B cell (primary cell): ENCODE measurements around the gene ASCL5. TPM values are rescaled to one million over a fixed set of nuclear protein-coding genes. Genes with fewer than 3 reads are reported as not detected.

Source experiments
- ATAC-seq: fragments of 200-7000 bp; cut with Tn5 transposase; one replicate; pipeline ENCODE4 v1.10.0; 2021; ENCODE audit warnings: low read depth, mild to moderate bottlenecking, moderate number of reproducible peaks, moderate library complexity
- CTCF ChIA-PET: fragments of 350-600 bp; sonication (Branson Sonifier 250); formaldehyde crosslinking; loops from one replicate; lab custom pipeline; 2021; ENCODE audit warnings: antibody characterized with exemption, inconsistent platforms; lab: Charles Lee
- POLR2A ChIA-PET: fragments of 350-600 bp; sonication (Branson Sonifier 250); formaldehyde crosslinking; loops from one replicate; lab custom pipeline; 2021; ENCODE audit warnings: antibody characterized with exemption; lab: Charles Lee
- DNase-seq: peaks from one replicate; pipeline ENCODE4 v3.0.0; 2013
- H2AFZ ChIP-seq: 2 replicates; pipeline ENCODE4 v1.6.1; 2012; ENCODE audit warnings: mild to moderate bottlenecking, low read depth, low read length; ENCODE audit not compliant: insufficient read depth, poor library complexity, severe bottlenecking
- H3K27ac ChIP-seq, 2 donors: 1 replicate in 1 of 2; 2 replicates in 1 of 2; pipeline ENCODE4 v1.5.1; 2012 to 2013; ENCODE audit warnings: low read length in 2 of 2, mild to moderate bottlenecking in 2 of 2, moderate library complexity in 1 of 2
- H3K27me3 ChIP-seq, 4 experiments: fragments of 200-600 bp in 1 of 4; sonication (generic) in 1 of 4; replicated peaks in 1 of 4; 1 replicate in 2 of 4; 2 replicates in 2 of 4; pipeline versions ENCODE4 v1.6.1 to v1.7.0; 2013 to 2016; ENCODE audit warnings: low read length in 3 of 4, mild to moderate bottlenecking in 2 of 4, mixed read lengths in 1 of 4, moderate library complexity in 1 of 4; ENCODE audit not compliant: insufficient read depth in 4 of 4, control insufficient read depth in 3 of 4; ENCODE audit errors: control extremely low read depth in 1 of 4
- H3K36me3 ChIP-seq, 2 experiments: replicated peaks in 1 of 2; 1 replicate in 1 of 2; 2 replicates in 1 of 2; pipeline versions ENCODE4 v1.6.1 to v1.7.1; 2013; ENCODE audit warnings: low read length in 1 of 2; ENCODE audit not compliant: insufficient read depth in 2 of 2, control insufficient read depth in 1 of 2; ENCODE audit errors: control extremely low read depth in 1 of 2, extremely low read depth in 1 of 2
- H3K4me1 ChIP-seq, 2 donors: fragments of 200-600 bp in 1 of 2; sonication (generic) in 1 of 2; 1 replicate in 1 of 2; 2 replicates in 1 of 2; pipeline versions ENCODE4 v1.5.1 to v1.6.1; 2013 to 2017; ENCODE audit warnings: low read length in 2 of 2; ENCODE audit not compliant: control insufficient read depth in 2 of 2, insufficient read depth in 2 of 2
- H3K4me2 ChIP-seq: replicated peaks from 2 replicates; pipeline ENCODE3; 2012; ENCODE audit warnings: mild to moderate bottlenecking, low read depth, low read length; ENCODE audit not compliant: poor library complexity, severe bottlenecking
- H3K4me3 ChIP-seq, 5 experiments: fragments of 200-600 bp in 1 of 5; sonication (generic) in 1 of 5; 1 replicate in 3 of 5; 2 replicates in 2 of 5; pipeline versions ENCODE4 v1.5.1 to v1.7.0; 2011 to 2016; ENCODE audit warnings: low read length in 4 of 5, mild to moderate bottlenecking in 4 of 5, low read depth in 2 of 5, control low read depth in 1 of 5, moderate library complexity in 1 of 5; ENCODE audit not compliant: insufficient read depth in 1 of 5; ENCODE audit errors: control extremely low read depth in 1 of 5, extremely low read depth in 1 of 5
- H3K79me2 ChIP-seq: fragments of 200-600 bp; sonication (generic); one replicate; pipeline ENCODE4 v1.6.0; 2016; ENCODE audit warnings: low read length; ENCODE audit not compliant: control insufficient read depth, insufficient read depth
- H3K9ac ChIP-seq: fragments of 200-600 bp; sonication (generic); 2 replicates; pipeline ENCODE4 v1.6.1; 2017; ENCODE audit warnings: mild to moderate bottlenecking, low read length, moderate library complexity
- H3K9me3 ChIP-seq, 3 donors: one replicate each; pipeline versions ENCODE4 v1.6.1 to v1.7.1; 2013; ENCODE audit warnings: low read length in 2 of 3; ENCODE audit not compliant: control insufficient read depth in 2 of 3, insufficient read depth in 1 of 3; ENCODE audit errors: control extremely low read depth in 1 of 3
- H4K20me1 ChIP-seq: 2 replicates; pipeline ENCODE4 v1.6.0; 2012; ENCODE audit warnings: mild to moderate bottlenecking, low read length; ENCODE audit not compliant: insufficient read depth, control insufficient read depth, poor library complexity, severe bottlenecking
- H3K27ac Mint-ChIP-seq: one replicate; pipeline ENCODE4 v1.8.0; 2021; ENCODE audit warnings: mixed read lengths
- H3K27me3 Mint-ChIP-seq: one replicate; pipeline ENCODE4 v1.8.0; 2021; ENCODE audit warnings: mixed read lengths
- H3K4me1 Mint-ChIP-seq: one replicate; pipeline ENCODE4 v1.8.0; 2021; ENCODE audit warnings: mixed read lengths
- H3K4me3 Mint-ChIP-seq: one replicate; pipeline ENCODE4 v1.8.0; 2021; ENCODE audit warnings: mixed read lengths
- H3K9me3 Mint-ChIP-seq: one replicate; pipeline ENCODE4 v1.8.0; 2022; ENCODE audit warnings: mixed read lengths; ENCODE audit not compliant: insufficient read depth
- CTCF ChIP-seq: fragments of 200-600 bp; IDR thresholded peaks from one replicate; pipeline ENCODE4 v1.8.0; 2022; ENCODE audit warnings: antibody characterized with exemption, mild to moderate bottlenecking
- EZH2 ChIP-seq: IDR thresholded peaks from 2 replicates; pipeline ENCODE4 v1.6.1; 2012; ENCODE audit warnings: borderline replicate concordance, low read depth, mild to moderate bottlenecking, moderate library complexity, low read length; ENCODE audit not compliant: insufficient read depth, poor library complexity, severe bottlenecking
- WGBS: methylation state at CpG from one replicate; pipeline ENCODE4 v1.1.5; 2013; ENCODE audit warnings: missing lambda C conversion rate; ENCODE audit not compliant: insufficient coverage; 5-methylcytosine and 5-hydroxymethylcytosine counted together
- intact Hi-C: fragments of 100-400 bp; cut with micrococcal nuclease; formaldehyde crosslinking; loops from one replicate; pipeline ENCODE4 v1.10.0; 2022
- polyA plus RNA-seq: library from polyadenylated mRNA; depleted of rRNA; stranded (reverse); fragments of >200 nt; gene quantifications from 2 replicates; pipeline ENCODE4 v1.2.3, GENCODE V29; 2012
- total RNA-seq, 2 donors: library from RNA; stranded (reverse); fragments of 120-200 nt in 1 of 2; gene quantifications; 1 replicate in 1 of 2; 2 replicates in 1 of 2; pipeline versions ENCODE4 v1.2.3 to v1.2.4, GENCODE V29; 2013 to 2022

ASCL5 gene
- total and polyA plus RNA-seq, 2 donors (not counting 1 experiment from before 2014, with no cell fraction given) = not detected

GRCh38 chr1:201077736-201078135 lies 49.2 kb downstream of the ASCL5 start:
- Mint-ChIP-seq H3K4me3 (no peak overlapping the region), H3K9me3 (no peaks in the 10 kb centered on the region), H3K27me3 (peaks cover 4% of the 10 kb centered on the region), H3K27ac (no peak overlapping the region), H3K4me1 (no peaks in the 10 kb centered on the region)
- H3K4me2 ChIP-seq = no peak overlapping the region
- no peaks in the 10 kb centered on the region for H3K4me1 ChIP-seq
- no peak for TF ChIP-seq EZH2
- no peak for TF ChIP-seq CTCF
- no peak overlapping the region for H3K9ac ChIP-seq
- 92% methylated on average over 16 of the region's 17 CpGs for WGBS
- H3K27ac ChIP-seq = no peak overlapping the region
- ChIA-PET POLR2A (no interaction called here), CTCF (no interaction called here)
- no peaks in the 10 kb centered on the region for H3K36me3 ChIP-seq
- DNase-seq (no peak), ATAC-seq (no peak)
- intact Hi-C loops = no loop called here
- no peaks in the 10 kb centered on the region for H4K20me1 ChIP-seq
- H2AFZ ChIP-seq = no peak overlapping the region
- no peak overlapping the region for H3K4me3 ChIP-seq
- no peaks in the 10 kb centered on the region for H3K27me3 ChIP-seq
- H3K79me2 ChIP-seq = no peaks in the 10 kb centered on the region
- no peaks in the 10 kb centered on the region for H3K9me3 ChIP-seq

GRCh38 chr1:201077116-201077515 lies 49.9 kb downstream of the ASCL5 start:
- Histone ChIP-seq H3K27ac (no peak overlapping the region), H4K20me1 (no peaks in the 10 kb centered on the region), H3K27me3 (no peaks in the 10 kb centered on the region), H3K4me2 (no peak overlapping the region), H3K4me1 (no peaks in the 10 kb centered on the region), H3K4me3 (no peak overlapping the region), H3K9me3 (no peaks in the 10 kb centered on the region), H2AFZ (no peak overlapping the region), H3K36me3 (no peaks in the 10 kb centered on the region), H3K79me2 (no peaks in the 10 kb centered on the region), H3K9ac (no peak overlapping the region)
- no peak for DNase-seq
- H3K9me3 Mint-ChIP-seq = no peaks in the 10 kb centered on the region
- POLR2A ChIA-PET = no interaction called here
- no peak for ATAC-seq
- peaks cover 7% of the 10 kb centered on the region for H3K27me3 Mint-ChIP-seq
- 86% methylated on average over 7 of the region's 7 CpGs for WGBS
- CTCF ChIA-PET = interaction anchor here (0.9 kb wide), 1 partner anchor 104 kb away, joined by 3 read pairs; no protein-coding TSS in a partner anchor
- H3K4me1 Mint-ChIP-seq = no peaks in the 10 kb centered on the region
- H3K4me3 Mint-ChIP-seq = no peak overlapping the region
- no peak overlapping the region for H3K27ac Mint-ChIP-seq
- TF ChIP-seq EZH2 (no peak), CTCF (no peak)
- intact Hi-C loops = no loop called here
